HepG2 (cell line): ENCODE results near the gene RPS27L. TPM values are rescaled to one million over a fixed set of nuclear protein-coding genes. Genes with fewer than 3 reads are reported as not detected.

ENCODE experiments used
- BCL6 ChIP-seq: IDR thresholded peaks from 2 replicates; pipeline ENCODE4 v1.6.1; 2016; ENCODE audit warnings: missing genetic modification reagents, missing compliant biosample characterization
- DNMT1 ChIP-seq: sonication (generic); formaldehyde crosslinking; IDR thresholded peaks from 2 replicates; pipeline ENCODE4 v1.5.1; 2020; ENCODE audit warnings: mild to moderate bottlenecking, missing genetic modification reagents
- EP300 ChIP-seq, 3 experiments: sonication (generic) in 1 of 3; formaldehyde crosslinking in 1 of 3; IDR thresholded peaks; 2 replicates each; pipeline versions ENCODE4 v1.5.1 to v1.6.1; 2011 to 2020; ENCODE audit warnings: low read depth in 2 of 3, low read length in 2 of 3, borderline replicate concordance in 1 of 3, improper control_type of control experiment in 1 of 3, mild to moderate bottlenecking in 1 of 3, missing genetic modification reagents in 1 of 3, moderate library complexity in 1 of 3
- FOXP4 ChIP-seq: sonication (generic); formaldehyde crosslinking; IDR thresholded peaks from 2 replicates; pipeline ENCODE4 v1.4.0; 2020; ENCODE audit warnings: missing genetic modification reagents
- MAZ ChIP-seq, 2 experiments: sonication (generic) in 1 of 2; formaldehyde crosslinking in 1 of 2; IDR thresholded peaks; 2 replicates each; pipeline versions ENCODE4 v1.5.0 to v1.6.1; 2012 to 2020; ENCODE audit warnings: low read depth in 2 of 2, mild to moderate bottlenecking in 2 of 2, borderline replicate concordance in 1 of 2, improper control_type of control experiment in 1 of 2, low read length in 1 of 2, missing genetic modification reagents in 1 of 2, moderate library complexity in 1 of 2
- POLR2G ChIP-seq: fragments of 200-400 bp; formaldehyde crosslinking; IDR thresholded peaks from 2 replicates; pipeline ENCODE4 v1.6.1; 2018; ENCODE audit warnings: mild to moderate bottlenecking, low read depth, low read length, moderate library complexity
- SSRP1 ChIP-seq: IDR thresholded peaks from 2 replicates; pipeline ENCODE4 v1.6.1; 2016; ENCODE audit warnings: control low read depth
- ZNF12 ChIP-seq: sonication (generic); formaldehyde crosslinking; IDR thresholded peaks from 2 replicates; pipeline ENCODE4 v1.5.0; 2020; ENCODE audit warnings: missing genetic modification reagents
- ZNF75D ChIP-seq: sonication (generic); formaldehyde crosslinking; IDR thresholded peaks from 2 replicates; pipeline ENCODE4 v1.8.1; 2023; ENCODE audit warnings: missing genetic modification reagents, mild to moderate bottlenecking, borderline replicate concordance
- polyA plus RNA-seq, 8 experiments: library from polyadenylated mRNA; depleted of rRNA in 3 of 8; stranded (reverse) in 7 of 8; unstranded in 1 of 8; fragments of >200 nt; fragmentation: Illumina TruSeq in 4 of 8; extraction: Trizol in 4 of 8; gene quantifications; 2 replicates each; pipeline versions ENCODE4 v1.2.1 to v1.2.3, GENCODE V29; 2011 to 2016; ENCODE audit warnings: low read depth in 4 of 8, missing spikeins in 1 of 8, mixed read lengths in 1 of 8; ENCODE audit not compliant: insufficient read depth in 1 of 8
- total RNA-seq, 5 experiments: library from RNA; depleted of rRNA; stranded (reverse); fragments of >200 nt; fragmentation: Illumina TruSeq; extraction: Trizol; gene quantifications; 2 replicates each; pipeline ENCODE4 v1.2.3, GENCODE V29; 2016; ENCODE audit warnings: low read depth in 1 of 5
- TF ChIP-seq, protein P1 (sequence below): sonication (generic); formaldehyde crosslinking; IDR thresholded peaks from 2 replicates; pipeline ENCODE4 v1.4.0; 2020; ENCODE audit warnings: missing genetic modification reagents
- TF ChIP-seq, protein P2 (sequence below): sonication (generic); formaldehyde crosslinking; IDR thresholded peaks from 2 replicates; pipeline ENCODE4 v1.4.0; 2020; ENCODE audit warnings: missing genetic modification reagents

RPS27L gene
- total and polyA plus RNA-seq, 2 of the 13 experiments (the other 11 are each of a cell fraction or from before 2014, with no cell fraction given): 231 to 433 TPM

GRCh38 chr15:63151665-63152064 is 5.6 kb downstream of the RPS27L start (continued):
- no peak for TF ChIP-seq MAZ (IDR thresholded peaks at IDR 0.05; ENCODE audit: borderline replicate concordance, low read depth, low read length)
- no peak for TF ChIP-seq MAZ (CRISPR knock-in tag; IDR thresholded peaks at IDR 0.05; ENCODE audit: low read depth)
- peak; percentile 40; the same call in 1 of the 2 replicates for TF ChIP-seq POLR2G
- no peak for TF ChIP-seq DNMT1 (CRISPR knock-in tag)
- TF ChIP-seq, protein P1, sequence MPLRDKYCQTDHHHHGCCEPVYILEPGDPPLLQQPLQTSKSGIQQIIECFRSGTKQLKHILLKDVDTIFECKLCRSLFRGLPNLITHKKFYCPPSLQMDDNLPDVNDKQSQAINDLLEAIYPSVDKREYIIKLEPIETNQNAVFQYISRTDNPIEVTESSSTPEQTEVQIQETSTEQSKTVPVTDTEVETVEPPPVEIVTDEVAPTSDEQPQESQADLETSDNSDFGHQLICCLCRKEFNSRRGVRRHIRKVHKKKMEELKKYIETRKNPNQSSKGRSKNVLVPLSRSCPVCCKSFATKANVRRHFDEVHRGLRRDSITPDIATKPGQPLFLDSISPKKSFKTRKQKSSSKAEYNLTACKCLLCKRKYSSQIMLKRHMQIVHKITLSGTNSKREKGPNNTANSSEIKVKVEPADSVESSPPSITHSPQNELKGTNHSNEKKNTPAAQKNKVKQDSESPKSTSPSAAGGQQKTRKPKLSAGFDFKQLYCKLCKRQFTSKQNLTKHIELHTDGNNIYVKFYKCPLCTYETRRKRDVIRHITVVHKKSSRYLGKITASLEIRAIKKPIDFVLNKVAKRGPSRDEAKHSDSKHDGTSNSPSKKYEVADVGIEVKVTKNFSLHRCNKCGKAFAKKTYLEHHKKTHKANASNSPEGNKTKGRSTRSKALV: no peak
- TF ChIP-seq, protein P2, sequence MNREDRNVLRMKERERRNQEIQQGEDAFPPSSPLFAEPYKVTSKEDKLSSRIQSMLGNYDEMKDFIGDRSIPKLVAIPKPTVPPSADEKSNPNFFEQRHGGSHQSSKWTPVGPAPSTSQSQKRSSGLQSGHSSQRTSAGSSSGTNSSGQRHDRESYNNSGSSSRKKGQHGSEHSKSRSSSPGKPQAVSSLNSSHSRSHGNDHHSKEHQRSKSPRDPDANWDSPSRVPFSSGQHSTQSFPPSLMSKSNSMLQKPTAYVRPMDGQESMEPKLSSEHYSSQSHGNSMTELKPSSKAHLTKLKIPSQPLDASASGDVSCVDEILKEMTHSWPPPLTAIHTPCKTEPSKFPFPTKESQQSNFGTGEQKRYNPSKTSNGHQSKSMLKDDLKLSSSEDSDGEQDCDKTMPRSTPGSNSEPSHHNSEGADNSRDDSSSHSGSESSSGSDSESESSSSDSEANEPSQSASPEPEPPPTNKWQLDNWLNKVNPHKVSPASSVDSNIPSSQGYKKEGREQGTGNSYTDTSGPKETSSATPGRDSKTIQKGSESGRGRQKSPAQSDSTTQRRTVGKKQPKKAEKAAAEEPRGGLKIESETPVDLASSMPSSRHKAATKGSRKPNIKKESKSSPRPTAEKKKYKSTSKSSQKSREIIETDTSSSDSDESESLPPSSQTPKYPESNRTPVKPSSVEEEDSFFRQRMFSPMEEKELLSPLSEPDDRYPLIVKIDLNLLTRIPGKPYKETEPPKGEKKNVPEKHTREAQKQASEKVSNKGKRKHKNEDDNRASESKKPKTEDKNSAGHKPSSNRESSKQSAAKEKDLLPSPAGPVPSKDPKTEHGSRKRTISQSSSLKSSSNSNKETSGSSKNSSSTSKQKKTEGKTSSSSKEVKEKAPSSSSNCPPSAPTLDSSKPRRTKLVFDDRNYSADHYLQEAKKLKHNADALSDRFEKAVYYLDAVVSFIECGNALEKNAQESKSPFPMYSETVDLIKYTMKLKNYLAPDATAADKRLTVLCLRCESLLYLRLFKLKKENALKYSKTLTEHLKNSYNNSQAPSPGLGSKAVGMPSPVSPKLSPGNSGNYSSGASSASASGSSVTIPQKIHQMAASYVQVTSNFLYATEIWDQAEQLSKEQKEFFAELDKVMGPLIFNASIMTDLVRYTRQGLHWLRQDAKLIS: no peak
- TF ChIP-seq SSRP1: 0 out of 2 replicates have a peak, but pooled peaks have one; percentile 38
- no peak for TF ChIP-seq EP300 (IDR thresholded peaks at IDR 0.05; ENCODE audit: low read depth in 2 of 2, low read length in 2 of 2)
- TF ChIP-seq EP300 (CRISPR knock-in tag; IDR thresholded peaks at IDR 0.05; ENCODE audit: borderline replicate concordance): no peak
- TF ChIP-seq ZNF12: peak; percentile 94
- no peak for TF ChIP-seq BCL6
- TF ChIP-seq FOXP4: no peak
- TF ChIP-seq ZNF75D (CRISPR knock-in tag): no peak
